ENCODE data around the gene MRM3.
A peak's percentile ranks its signal among the peaks of the same experiment; 100 is the strongest.
"Not testable (repeated sequence)": the region's sequence is repeated elsewhere in the genome, so short reads cannot be mapped to it uniquely, and the experiment has no call there.

The MRM3 gene

DNA sequence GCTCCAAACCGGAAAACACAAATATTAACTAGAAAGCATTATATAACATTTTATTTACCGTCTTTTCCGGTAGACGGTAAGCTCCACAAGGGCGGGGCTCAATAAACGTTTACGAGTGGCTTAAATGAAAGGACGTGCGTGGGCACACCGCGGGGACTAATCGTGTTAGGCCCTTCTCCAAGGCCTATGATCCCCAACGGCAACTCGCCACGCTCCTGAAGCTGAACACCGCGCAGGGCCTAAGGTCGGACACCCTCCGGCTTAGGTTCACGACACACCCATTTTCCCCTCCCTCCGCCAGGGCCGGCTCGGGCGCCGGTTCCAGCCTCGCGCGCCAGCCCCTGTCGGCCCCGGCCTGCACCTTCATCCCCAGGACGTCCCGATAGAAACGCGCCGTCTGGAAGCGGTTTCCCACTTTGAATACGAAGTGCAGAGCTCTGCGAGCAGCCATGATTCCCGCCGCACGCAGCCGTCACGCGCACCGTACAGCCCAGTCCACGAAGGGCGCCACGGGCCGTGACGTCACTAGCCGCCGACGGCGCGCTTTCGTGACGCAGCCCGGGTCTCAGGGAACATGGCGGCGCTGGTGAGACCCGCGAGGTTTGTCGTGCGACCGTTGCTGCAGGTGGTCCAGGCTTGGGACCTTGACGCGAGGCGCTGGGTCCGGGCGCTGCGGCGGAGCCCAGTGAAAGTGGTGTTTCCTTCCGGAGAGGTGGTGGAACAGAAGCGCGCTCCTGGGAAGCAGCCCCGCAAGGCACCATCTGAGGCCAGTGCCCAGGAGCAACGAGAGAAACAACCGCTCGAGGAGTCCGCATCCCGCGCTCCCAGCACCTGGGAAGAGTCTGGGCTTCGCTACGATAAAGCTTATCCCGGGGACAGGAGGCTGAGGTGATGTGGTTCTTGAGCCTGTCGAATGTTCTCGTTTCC, at the start of gene MRM3, which contains the start of gene GLOD4:
Gene MRM3, plus strand, starts transcription at position 549 of the 927 bp plus-strand sequence. Its CDS starts 26 bp downstream, at position 575.
Gene GLOD4, minus strand, starts transcription at position 476 of the 927 bp plus-strand sequence. Its CDS starts 25 bp downstream, at position 451.
- DNase-seq, result peak; percentile 64

DNA sequence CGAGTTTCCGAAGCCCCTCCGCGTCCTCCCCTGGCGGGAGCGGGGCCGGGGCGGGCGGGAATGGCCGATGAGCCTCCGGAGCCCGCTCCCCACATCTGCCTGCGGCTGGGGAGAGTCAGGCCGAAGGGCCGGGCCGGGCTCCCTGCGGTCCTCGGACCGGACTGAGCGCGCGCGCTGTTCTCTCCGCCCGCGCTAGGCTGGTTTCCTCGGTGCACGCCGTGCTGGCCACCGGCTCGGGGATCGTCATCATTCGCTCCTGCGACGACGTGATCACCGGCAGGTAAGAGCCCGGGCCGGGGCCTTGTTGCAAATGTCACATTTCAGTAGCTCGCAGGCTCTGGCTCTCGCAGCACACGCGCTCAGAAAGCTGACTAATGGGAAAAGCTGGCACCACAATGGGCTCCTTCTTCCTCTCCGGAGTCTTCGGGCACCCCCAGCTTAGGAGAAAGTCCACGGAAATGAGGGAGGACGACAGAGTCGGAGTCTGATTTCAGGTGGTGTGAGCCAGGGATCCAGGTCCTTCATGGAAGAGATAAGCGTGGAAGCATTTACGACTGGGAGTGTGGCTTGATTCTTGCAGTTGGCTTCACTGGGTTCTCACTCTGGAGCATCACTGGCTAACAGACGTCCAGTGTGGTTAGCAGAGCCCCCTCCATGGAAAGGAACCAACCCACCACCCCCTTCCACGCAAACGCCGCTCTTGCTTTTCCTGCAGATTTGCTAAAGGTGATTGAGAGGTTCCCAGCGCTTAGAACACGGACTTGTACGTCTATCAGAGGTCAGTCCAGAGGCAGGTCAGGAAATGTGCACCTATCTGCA, 49.0 kb upstream of the MRM3 start:
- no peak for DNase-seq

GRCh38 chr17:733743-734142, 48.4 kb upstream of the MRM3 start:
- DNase-seq, result no peak

GRCh38 chr17:737561-738113, 44.5 kb upstream of the MRM3 start:
- DNase-seq, result no peak

DNA sequence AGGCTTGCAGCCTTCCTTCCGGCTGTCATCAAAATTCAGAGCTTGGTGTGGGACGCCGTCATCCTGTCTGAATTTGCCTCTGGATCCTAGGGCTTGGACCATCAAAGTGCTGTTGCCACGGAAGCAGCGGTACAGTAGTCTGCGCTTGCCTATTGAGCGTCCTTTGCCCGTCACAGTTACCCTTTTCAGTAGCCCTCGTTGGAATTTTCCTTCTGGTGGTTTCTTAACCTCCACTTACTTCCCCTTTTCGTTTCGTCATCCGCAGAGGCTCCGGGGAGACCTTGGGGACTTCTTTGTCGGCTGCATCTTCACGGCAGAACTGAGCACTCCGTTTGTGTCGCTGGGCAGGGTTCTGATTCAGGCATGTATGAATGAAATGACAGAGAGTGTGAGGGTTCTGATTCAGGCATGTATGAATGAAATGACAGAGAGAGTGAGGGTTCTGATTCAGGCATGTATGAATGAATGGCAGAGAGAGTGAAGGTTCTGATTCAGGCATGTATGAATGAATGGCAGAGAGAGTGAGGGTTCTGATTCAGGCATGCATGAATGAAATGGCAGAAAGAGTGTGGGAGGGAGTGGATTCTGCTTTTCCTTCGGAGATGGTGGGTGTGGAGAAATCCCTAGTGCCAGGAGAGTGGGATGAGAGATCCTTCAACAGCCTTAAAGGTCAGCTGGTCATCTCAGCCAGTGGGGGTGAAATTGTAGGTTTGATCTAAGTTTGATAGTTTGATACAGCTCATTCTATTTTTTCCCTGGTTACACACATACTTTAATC, 41.7 kb upstream of the MRM3 start:
- DNase-seq, result no peak

DNA sequence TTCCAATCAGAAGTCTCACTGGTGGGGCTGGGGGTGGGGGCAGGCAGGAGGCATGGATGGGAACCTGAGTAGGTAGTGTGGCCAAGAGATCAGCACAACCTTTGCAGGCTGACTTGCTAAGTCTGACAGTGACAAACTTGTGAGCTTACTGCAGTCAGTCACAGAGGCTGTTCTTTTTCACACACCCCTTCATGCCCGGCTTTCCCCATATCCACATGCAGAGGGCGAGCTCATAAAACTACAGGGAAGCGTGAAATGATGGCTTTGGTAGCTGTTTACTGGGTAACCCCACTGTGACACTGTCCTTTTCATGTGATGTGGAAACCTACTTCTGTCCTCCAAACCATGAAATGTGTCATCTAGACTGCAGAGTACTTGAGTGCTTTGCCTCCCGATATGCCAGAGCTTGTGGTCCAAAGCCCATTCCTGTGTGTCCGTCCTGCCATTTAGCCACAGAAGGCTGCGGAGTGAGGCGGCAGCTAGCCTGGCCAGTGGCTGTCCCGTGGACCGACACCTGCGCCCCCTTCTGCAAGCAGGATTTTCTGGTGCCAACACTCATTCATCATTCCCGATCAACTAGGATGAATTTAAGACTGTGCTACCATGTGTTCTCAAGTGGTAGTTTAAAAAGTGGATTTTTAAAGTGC, 39.9 kb upstream of the MRM3 start:
- DNase-seq, result no peak

GRCh38 chr17:743139-743538, 39.0 kb upstream of the MRM3 start:
- DNase-seq, result no peak

- DNase-seq, result no peak
Observed at GRCh38 chr17:744937-745336, 37.2 kb upstream of the MRM3 start.

GRCh38 chr17:745406-745805, 36.7 kb upstream of the MRM3 start:
- no peak for DNase-seq

DNA sequence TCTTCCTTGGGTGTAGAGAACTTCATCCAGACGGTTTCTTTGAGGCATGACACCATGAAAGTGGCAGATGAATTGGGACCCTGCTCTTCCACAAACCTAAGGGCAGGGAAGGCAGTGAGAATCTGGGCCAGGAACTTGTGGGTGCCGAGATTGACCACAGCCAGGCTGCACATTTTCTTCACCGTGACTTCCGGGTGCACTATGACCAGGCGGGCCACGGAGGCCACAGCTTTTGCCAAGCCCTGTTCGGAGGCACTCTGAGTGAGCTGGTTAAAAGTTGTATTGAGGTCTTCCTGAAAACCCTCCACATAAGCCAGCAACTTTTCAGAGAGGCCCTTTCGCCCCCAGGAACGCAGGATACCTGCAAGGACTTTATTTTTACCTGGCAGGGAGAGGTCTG, 36.0 kb upstream of the MRM3 start:
- DNase-seq, result no peak

DNA sequence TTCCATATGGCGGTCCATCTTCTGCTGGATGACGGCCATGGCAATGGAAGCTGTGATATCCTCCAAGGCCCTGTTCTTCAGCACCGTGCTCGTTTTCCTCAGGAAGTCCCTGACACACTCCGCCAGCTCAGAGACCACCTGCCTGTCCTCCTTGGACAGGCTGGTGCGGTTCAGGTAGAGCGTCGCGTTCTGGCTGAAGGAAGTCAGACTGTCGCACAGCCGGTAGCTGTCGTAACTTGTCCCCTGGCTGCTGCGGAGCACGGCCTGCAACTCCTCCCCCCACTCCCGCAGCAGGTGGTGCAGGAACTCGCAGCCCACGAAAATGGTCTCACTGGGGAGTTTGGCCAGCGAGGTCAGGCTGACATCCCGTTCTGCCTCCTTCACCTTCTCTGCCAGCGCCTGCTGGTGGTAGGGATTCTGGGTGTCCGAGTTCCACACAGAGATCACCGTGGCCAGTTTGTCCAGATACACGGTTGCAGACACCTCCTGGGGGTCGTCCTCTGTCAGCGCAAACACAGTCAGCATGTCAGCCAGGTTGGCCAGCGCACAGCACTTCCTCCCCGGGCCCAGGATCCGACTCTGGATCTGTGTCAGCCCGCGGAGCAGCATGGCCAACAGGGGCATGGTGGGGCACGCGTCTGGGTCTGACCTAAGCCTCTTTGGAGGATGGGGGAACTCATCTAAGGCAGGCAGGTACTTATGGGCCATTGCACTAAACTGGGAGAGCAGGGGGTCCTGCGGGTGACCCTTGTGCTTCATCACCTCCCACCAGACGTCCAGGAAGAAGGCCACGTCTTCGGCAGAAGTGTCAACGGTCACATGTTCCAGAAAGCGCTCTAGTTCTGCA, 35.1 kb upstream of the MRM3 start:
- no peak for DNase-seq

DNA sequence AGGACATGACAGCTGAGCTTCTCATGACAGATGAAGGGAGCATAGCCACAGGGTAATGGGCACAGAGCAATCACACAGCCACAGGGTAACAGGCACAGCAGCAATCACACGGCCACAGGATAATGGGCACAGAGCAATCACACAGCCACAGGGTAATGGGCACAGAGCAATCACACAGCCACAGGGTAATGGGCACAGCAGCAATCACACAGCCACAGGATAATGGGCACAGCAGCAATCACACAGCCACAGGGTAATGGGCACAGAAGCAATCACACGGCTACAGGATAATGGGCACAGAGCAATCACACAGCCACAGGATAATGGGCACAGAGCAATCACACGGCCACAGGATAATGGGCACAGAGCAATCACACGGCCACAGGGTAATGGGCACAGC, 33.5 kb upstream of the MRM3 start:
- not testable (repeated sequence) for DNase-seq

GRCh38 chr17:749359-749758, 32.8 kb upstream of the MRM3 start:
- DNase-seq, result not testable (repeated sequence)

DNA sequence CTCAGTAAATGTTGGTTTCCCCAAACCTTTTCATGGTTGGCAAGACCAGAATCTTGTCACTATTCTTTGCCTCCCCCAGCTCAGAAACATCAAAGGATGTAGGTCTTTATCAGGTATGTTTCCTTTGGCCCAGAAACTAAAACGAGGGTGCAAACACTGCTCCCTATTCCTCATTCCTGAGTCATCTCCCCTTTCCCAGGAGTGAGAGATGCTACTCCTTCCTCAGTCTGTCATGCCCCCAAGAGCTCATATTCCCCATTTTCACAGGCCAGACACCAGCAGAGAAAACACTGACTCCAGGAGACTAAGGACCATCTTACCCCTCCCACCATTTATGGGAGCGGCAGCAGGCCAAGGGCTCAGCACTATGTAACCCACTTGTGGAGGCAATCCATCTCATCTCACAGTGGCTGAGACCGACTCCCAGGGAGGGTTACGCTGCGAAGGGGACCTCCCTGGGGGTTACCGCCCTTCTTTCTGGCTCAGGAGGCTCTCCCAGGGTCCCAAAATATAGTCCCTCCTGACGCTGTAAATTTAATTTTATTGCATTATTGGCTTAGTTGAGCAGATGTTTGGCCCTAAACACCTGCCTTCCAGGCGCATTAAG, 31.6 kb upstream of the MRM3 start:
- no peak for DNase-seq

- DNase-seq, result peak; percentile 8
Observed at GRCh38 chr17:751269-752001, 30.7 kb upstream of the MRM3 start.

GRCh38 chr17:752002-752619, 30.0 kb upstream of the MRM3 start, which contains the start of gene GEMIN4:
Gene GEMIN4, minus strand, starts transcription at chr17:752264. Its CDS starts 122 bp downstream, at chr17:752142.
- DNase-seq, result peak; percentile 74

- no peak for DNase-seq
Observed at GRCh38 chr17:752620-753219, 29.4 kb upstream of the MRM3 start.

- no peak for DNase-seq
Observed at GRCh38 chr17:753418-753817, 28.7 kb upstream of the MRM3 start.
